ENCODE data around the gene MT1A. TPM values are rescaled to one million over a fixed set of nuclear protein-coding genes. Genes with fewer than 3 reads are reported as not detected.

Gene MT1A
- total RNA-seq, result not detected in 2 replicates
- long read RNA-seq, result 0 reads

DNA sequence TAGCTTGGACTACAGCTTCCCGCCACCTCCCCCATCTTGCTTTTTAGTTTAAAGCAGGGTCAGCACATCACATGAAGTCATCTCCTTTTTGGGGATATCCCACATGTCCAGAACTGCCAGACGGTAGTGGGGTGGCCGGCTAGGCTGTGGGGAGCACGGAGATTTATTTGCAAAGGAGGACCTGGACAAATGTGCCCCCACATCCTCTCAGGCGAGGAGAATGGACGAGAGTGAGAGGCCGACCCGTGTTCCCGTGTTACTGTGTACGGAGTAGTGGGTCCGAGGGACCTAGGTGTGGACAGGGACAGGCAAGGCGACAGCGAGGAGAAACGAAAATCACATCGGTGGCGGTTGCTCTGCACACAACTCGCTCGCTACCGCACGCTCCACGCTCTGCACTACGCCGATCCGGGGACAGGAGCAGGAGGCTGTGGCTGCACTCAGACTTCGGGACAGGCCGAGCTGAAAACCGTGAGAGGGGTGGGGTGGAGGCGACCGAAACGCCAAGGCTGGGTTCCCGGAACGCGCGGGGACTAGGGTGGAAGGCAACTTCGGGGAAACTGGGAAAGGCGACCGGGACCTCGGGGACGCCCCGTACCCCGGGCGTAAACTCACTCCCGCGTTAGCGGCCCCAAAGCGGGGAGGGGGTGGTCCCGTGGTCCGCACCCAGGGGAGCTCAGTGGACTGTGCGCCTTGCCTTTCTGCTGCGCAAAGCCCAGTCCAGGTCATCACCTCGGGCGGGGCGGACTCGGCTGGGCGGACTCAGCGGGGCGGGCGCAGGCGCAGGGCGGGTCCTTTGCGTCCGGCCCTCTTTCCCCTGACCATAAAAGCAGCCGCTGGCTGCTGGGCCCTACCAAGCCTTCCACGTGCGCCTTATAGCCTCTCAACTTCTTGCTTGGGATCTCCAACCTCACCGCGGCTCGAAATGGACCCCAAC lies at the start of gene MT1A:
MT1A (plus strand) TSS at position 853 of the 937 bp plus-strand sequence; CDS start at position 926, 73 bp downstream.
- Mint-ChIP-seq H3K27ac (ENCODE audit: unreplicated experiment) (no peak within 1 kb of the TSS), H3K4me1 (peaks cover 6% of the 10 kb centered on the region), H3K27me3 (ENCODE audit: low read depth) (peaks cover 99% of the 10 kb centered on the region), H3K4me3 (peak within 1 kb of the TSS; percentile 68), H3K9me3 (no peaks in the 10 kb centered on the region), H3K36me3 (ENCODE audit: low read depth) (no peaks in the 10 kb centered on the region)
- DNase-seq (ENCODE audit: low read depth, low spot score), result no peak
- no peak for TF ChIP-seq CTCF (conservative IDR thresholded peaks at IDR 0.05)

- peak overlapping the region; percentile 83 for H3K4me3 Mint-ChIP-seq
- H3K4me1 Mint-ChIP-seq, result peaks cover 13% of the 10 kb centered on the region
- H3K9me3 Mint-ChIP-seq, result no peaks in the 10 kb centered on the region
- no peaks in the 10 kb centered on the region for H3K36me3 Mint-ChIP-seq (ENCODE audit: low read depth)
- no peak for TF ChIP-seq CTCF (conservative IDR thresholded peaks at IDR 0.05)
- no peak for DNase-seq (ENCODE audit: low read depth, low spot score)
- H3K27ac Mint-ChIP-seq (ENCODE audit: unreplicated experiment), result no peak overlapping the region
- H3K27me3 Mint-ChIP-seq (ENCODE audit: low read depth), result peaks cover 85% of the 10 kb centered on the region
Measured at GRCh38 chr16:56588781-56589140, 49.7 kb upstream of the MT1A start.

DNA sequence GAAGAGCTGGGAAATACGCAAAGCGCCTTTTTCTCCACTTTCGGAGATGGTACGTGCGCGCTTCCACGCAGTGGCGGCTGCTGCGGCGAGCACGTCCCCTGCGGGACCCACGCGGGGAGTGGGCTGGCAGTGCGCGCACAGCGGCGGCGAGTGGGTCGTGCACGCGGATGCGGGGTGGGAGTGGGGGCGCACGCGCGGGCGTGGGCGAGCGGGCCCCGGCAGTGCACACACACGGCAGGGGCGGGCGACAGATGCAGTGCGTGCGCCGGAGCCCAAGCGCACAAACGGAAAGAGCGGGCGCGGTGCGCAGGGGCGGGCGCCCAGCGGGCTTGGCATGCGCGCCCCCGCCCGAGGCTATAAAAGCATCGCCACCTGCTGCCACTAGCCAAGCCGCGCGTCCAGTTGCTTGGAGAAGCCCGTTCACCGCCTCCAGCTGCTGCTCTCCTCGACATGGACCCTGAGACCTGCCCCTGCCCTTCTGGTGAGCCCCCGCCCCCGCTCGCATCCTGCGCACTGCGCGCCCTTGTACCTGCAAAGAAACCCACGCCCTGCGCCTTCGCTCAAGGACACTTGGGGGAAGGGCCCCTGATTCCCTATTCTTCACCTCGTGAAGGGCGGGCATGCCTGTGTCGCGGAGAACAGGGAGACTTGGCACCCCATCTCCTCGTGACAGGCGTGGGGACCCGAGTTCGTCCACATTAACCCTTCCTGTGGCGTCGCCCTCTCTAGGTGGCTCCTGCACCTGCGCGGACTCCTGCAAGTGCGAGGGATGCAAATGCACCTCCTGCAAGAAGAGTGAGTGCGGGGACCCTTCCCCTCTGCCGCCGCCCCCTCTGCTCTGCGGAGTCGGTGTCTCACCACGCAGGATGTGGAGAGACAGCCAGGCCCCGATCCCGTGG lies 49.1 kb upstream of the MT1A start, which contains the start of gene MT3:
MT3 (plus strand) TSS at position 388 of the 899 bp plus-strand sequence; CDS start at position 451, 63 bp downstream.
- Mint-ChIP-seq H3K4me1 (peaks cover 13% of the 10 kb centered on the region), H3K27me3 (ENCODE audit: low read depth) (peaks cover 91% of the 10 kb centered on the region), H3K27ac (ENCODE audit: unreplicated experiment) (no peak within 1 kb of the TSS), H3K9me3 (no peaks in the 10 kb centered on the region), H3K4me3 (peak within 1 kb of the TSS; percentile 83), H3K36me3 (ENCODE audit: low read depth) (no peaks in the 10 kb centered on the region)
- no peak for DNase-seq (ENCODE audit: low read depth, low spot score)
- no peak for TF ChIP-seq CTCF (conservative IDR thresholded peaks at IDR 0.05)

DNA sequence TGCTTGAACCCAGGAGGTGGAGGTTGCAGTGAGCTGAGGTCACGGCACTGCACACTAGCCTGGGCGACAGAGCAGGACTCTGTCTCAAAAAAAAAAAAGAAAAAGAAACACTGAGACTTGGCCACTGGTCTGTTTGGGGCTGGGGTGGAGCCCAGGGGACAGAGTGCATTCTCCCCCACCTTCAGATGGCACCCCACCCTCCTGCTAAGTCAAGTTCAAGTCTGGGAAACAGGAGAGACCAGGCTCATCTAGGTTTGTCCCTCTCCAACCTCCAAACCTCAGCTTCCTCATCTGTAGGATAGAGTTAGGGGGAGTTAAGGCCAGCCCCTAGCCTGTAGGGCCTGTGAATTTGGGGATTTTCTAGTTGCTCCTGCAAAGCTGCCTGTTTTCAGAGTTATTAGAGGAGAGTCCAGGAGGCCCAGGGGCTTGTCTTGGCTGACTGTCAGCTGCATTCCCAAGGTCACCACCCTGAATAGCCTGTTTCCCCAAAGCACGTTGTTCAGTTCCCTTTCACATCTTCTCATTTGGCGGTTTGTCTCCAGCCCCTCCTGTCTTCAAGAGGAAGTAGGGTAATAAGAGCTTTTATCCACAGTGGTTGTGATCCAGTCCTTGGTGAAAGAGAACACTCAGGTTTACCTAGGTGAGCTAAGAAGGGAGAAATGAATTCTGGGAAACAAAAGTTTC lies 46.9 kb upstream of the MT1A start:
- Mint-ChIP-seq H3K4me3 (no peak overlapping the region), H3K36me3 (ENCODE audit: low read depth) (no peaks in the 10 kb centered on the region), H3K4me1 (peaks cover 13% of the 10 kb centered on the region), H3K9me3 (no peaks in the 10 kb centered on the region), H3K27ac (ENCODE audit: unreplicated experiment) (no peak overlapping the region), H3K27me3 (ENCODE audit: low read depth) (peaks cover 83% of the 10 kb centered on the region)
- no peak for TF ChIP-seq CTCF (conservative IDR thresholded peaks at IDR 0.05)
- DNase-seq (ENCODE audit: low read depth, low spot score), result no peak
